ENCODE measurements around the gene SCEL. TPM values are rescaled to one million over a fixed set of nuclear protein-coding genes. Genes with fewer than 3 reads are reported as not detected.

SCEL gene
- total RNA-seq, 6 donors from 2014 or later, result 32.5 to 175 (median 82.5) TPM

GRCh38 chr13:77536358-77536757, 852 bp downstream of the SCEL start:
- no peaks in the 10 kb centered on the region for H3K9me3 ChIP-seq
- H3K4me1 ChIP-seq, result peaks cover 0 to 3% (median 0%) of the 10 kb centered on the region in 4 donors
- peak overlapping the region in 3 of 4 donors; percentile 17 to 31 (median 17) for H3K4me3 ChIP-seq
- peak overlapping the region in 3 of 4 donors; percentile 49 to 79 (median 49) for H3K27ac ChIP-seq
- ATAC-seq (ENCODE audit: low FRiP score in 2 of 2) (no peak), DNase-seq (no peak)
- no peak for TF ChIP-seq POLR2AphosphoS5 (IDR thresholded peaks at IDR 0.05)
- TF ChIP-seq, protein P1, sequence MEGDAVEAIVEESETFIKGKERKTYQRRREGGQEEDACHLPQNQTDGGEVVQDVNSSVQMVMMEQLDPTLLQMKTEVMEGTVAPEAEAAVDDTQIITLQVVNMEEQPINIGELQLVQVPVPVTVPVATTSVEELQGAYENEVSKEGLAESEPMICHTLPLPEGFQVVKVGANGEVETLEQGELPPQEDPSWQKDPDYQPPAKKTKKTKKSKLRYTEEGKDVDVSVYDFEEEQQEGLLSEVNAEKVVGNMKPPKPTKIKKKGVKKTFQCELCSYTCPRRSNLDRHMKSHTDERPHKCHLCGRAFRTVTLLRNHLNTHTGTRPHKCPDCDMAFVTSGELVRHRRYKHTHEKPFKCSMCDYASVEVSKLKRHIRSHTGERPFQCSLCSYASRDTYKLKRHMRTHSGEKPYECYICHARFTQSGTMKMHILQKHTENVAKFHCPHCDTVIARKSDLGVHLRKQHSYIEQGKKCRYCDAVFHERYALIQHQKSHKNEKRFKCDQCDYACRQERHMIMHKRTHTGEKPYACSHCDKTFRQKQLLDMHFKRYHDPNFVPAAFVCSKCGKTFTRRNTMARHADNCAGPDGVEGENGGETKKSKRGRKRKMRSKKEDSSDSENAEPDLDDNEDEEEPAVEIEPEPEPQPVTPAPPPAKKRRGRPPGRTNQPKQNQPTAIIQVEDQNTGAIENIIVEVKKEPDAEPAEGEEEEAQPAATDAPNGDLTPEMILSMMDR (IDR thresholded peaks at IDR 0.05), result no peak
- no peak for TF ChIP-seq POLR2A (IDR thresholded peaks at IDR 0.05)
- no peak for TF ChIP-seq EP300 (IDR thresholded peaks at IDR 0.05)
- H3K36me3 ChIP-seq, result no peaks in the 10 kb centered on the region
- H3K27me3 ChIP-seq, result no peaks in the 10 kb centered on the region

DNA sequence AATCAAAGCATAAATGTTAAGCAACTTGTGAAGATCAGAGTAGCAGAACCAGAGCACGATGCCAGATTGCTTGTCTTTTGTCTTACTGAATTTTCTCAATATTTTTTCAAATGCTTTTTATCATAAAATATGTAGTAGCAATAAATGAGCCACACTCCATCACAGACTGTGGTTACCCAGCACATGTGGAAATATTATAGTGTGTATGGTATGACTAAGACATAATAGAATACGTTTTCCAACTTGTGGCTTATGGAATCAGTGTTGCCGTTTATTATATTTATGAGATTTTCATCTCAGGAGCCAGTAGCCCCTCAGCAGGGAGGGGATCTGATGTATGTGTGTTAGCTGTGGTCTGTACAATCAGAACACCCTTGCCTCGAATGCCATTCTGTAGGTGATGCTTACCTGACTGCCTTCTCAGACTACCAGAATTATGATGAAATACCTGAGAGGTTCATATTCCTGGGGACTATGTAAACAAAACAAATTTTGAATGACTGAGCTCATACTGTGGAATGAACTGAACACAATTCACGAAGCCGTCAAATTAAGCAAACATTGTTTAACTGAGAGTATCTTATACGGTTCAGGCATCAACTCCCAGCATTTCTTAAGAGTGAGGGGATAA, 1.9 kb downstream of the SCEL start:
- Histone ChIP-seq H3K27ac (peak overlapping the region in 3 of 4 donors; percentile 19 to 79 (median 49)), H3K9me3 (no peaks in the 10 kb centered on the region), H3K27me3 (no peaks in the 10 kb centered on the region), H3K36me3 (no peaks in the 10 kb centered on the region), H3K4me3 (peak overlapping the region in 2 of 4 donors; percentile 17 to 31), H3K4me1 (peaks cover 0 to 3% (median 0%) of the 10 kb centered on the region in 4 donors)
- ATAC-seq (ENCODE audit: low FRiP score in 2 of 2), result peak; percentile 32 to 66
- 60 to 73% methylated on average over 7 of the region's 7 CpGs for WGBS, 2 donors
- TF ChIP-seq POLR2A (IDR thresholded peaks at IDR 0.05), result peak in 2 of 4 donors; percentile 31 to 37
- peak in 1 of 2 donors; percentile 29 for TF ChIP-seq POLR2AphosphoS5 (IDR thresholded peaks at IDR 0.05)
- TF ChIP-seq, protein P1 (IDR thresholded peaks at IDR 0.05), result no peak
- DNase-seq, result no peak

DNA sequence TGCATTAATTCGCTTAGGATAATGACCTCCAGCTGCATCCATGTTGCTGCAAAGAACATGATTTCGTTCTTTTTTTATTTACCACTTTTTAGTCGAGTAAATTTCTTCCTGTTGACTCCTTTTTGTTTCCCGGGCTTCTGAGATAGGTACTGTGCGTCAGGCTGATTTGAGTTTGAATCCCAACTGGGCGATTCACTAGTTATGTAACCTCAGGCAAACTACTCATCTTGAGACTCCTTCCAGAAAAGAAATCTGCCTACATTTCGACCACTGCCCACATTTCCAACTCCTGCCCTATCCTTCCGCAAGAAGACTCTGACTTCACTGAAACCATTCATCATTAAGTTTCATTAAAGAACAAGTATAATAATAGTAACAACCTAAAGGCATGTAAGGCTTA, 8.2 kb downstream of the SCEL start:
- H3K4me1 ChIP-seq, result peaks cover 5 to 13% (median 9%) of the 10 kb centered on the region in 4 donors
- no peak for DNase-seq
- no peaks in the 10 kb centered on the region for H3K9me3 ChIP-seq
- no peak for ATAC-seq (ENCODE audit: low FRiP score in 2 of 2)
- TF ChIP-seq, protein P1 (IDR thresholded peaks at IDR 0.05), result no peak
- no peak for TF ChIP-seq POLR2A (IDR thresholded peaks at IDR 0.05)
- TF ChIP-seq POLR2AphosphoS5 (IDR thresholded peaks at IDR 0.05), result no peak
- no peak for TF ChIP-seq EP300 (IDR thresholded peaks at IDR 0.05)
- 87 to 93% methylated on average over 8 of the region's 8 CpGs for WGBS, 2 donors
- H3K36me3 ChIP-seq, result no peaks in the 10 kb centered on the region
- H3K27me3 ChIP-seq, result no peaks in the 10 kb centered on the region
- H3K4me3 ChIP-seq, result no peak overlapping the region
- no peak overlapping the region for H3K27ac ChIP-seq

DNA sequence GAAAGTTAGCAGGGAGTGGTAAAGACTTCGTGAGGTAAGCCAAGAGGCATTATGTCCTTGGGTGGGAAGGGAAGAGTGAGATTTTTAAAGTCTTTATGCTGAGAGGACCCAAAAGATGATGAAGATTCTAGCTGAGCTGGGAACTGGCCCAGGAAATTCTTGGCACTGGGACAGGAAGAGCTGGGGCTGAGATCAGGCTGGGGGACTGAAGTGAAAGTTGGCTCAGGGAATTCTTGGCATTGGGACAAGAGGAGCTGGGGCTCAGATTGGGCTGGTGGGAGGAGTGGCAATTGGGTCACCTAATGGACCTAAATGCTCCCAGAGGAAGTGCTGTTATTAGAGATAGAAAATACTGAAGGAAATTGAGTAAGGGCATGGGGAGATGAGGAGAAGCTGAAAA, 8.8 kb downstream of the SCEL start:
- 10 to 24% methylated on average over 1 of the region's 1 CpG for WGBS, 2 donors

More for the DNA sequence above, 8.8 kb downstream of the SCEL start:
- H3K4me1 ChIP-seq, result peaks cover 5 to 13% (median 9%) of the 10 kb centered on the region in 4 donors
- ATAC-seq (ENCODE audit: low FRiP score in 2 of 2) (peak in 1 of 2 donors; percentile 87), DNase-seq (peak in 1 of 2 donors; percentile 31)
- H3K36me3 ChIP-seq, result no peaks in the 10 kb centered on the region
- no peak overlapping the region for H3K27ac ChIP-seq
- H3K27me3 ChIP-seq, result no peaks in the 10 kb centered on the region
- TF ChIP-seq POLR2A (IDR thresholded peaks at IDR 0.05), result no peak
- TF ChIP-seq, protein P1 (IDR thresholded peaks at IDR 0.05), result no peak
- no peak for TF ChIP-seq EP300 (IDR thresholded peaks at IDR 0.05)
- TF ChIP-seq POLR2AphosphoS5 (IDR thresholded peaks at IDR 0.05), result no peak
- H3K9me3 ChIP-seq, result no peaks in the 10 kb centered on the region
- no peak overlapping the region for H3K4me3 ChIP-seq
